Measurements from ENCODE around the gene RASSF5.

The RASSF5 gene

GRCh38 chr1:206565995-206566394, 58.7 kb downstream of the RASSF5 start:
- Histone ChIP-seq H3K4me3 (ENCODE audit: insufficient read depth, low read depth, low read length, poor library complexity, severe bottlenecking) (peak overlapping the region; percentile 24), H3K27ac (ENCODE audit: insufficient read depth, low read length, poor library complexity, severe bottlenecking) (peak overlapping the region; percentile 70), H3K9me3 (ENCODE audit: control insufficient read depth, low read length) (no peaks in the 10 kb centered on the region), H3K4me1 (ENCODE audit: control insufficient read depth, insufficient read depth, low read length, poor library complexity, severe bottlenecking) (peaks cover 97% of the 10 kb centered on the region), H3K27me3 (replicated peaks; ENCODE audit: control insufficient read depth, insufficient read depth, low read length, poor library complexity, severe bottlenecking) (no peaks in the 10 kb centered on the region), H3K36me3 (ENCODE audit: control insufficient read depth, insufficient read depth, low read length) (peaks cover 61% of the 10 kb centered on the region)
- DNase-seq: no peak

GRCh38 chr1:206566999-206567398, 59.7 kb downstream of the RASSF5 start:
- no peak overlapping the region for H3K4me3 ChIP-seq (ENCODE audit: insufficient read depth, low read depth, low read length, poor library complexity, severe bottlenecking)

GRCh38 chr1:206568256-206568655, 60.9 kb downstream of the RASSF5 start:
- H3K36me3 ChIP-seq (ENCODE audit: control insufficient read depth, insufficient read depth, low read length): peaks cover 65% of the 10 kb centered on the region
- peak overlapping the region; percentile 70 for H3K27ac ChIP-seq (ENCODE audit: insufficient read depth, low read length, poor library complexity, severe bottlenecking)
- DNase-seq: no peak
- peak overlapping the region; percentile 35 for H3K4me3 ChIP-seq (ENCODE audit: insufficient read depth, low read depth, low read length, poor library complexity, severe bottlenecking)
- peaks cover 91% of the 10 kb centered on the region for H3K4me1 ChIP-seq (ENCODE audit: control insufficient read depth, insufficient read depth, low read length, poor library complexity, severe bottlenecking)
- H3K9me3 ChIP-seq (ENCODE audit: control insufficient read depth, low read length): no peaks in the 10 kb centered on the region
- no peaks in the 10 kb centered on the region for H3K27me3 ChIP-seq (replicated peaks; ENCODE audit: control insufficient read depth, insufficient read depth, low read length, poor library complexity, severe bottlenecking)

More at GRCh38 chr1:206566999-206567398, 59.7 kb downstream of the RASSF5 start:
- DNase-seq: no peak
- Histone ChIP-seq H3K27me3 (replicated peaks; ENCODE audit: control insufficient read depth, insufficient read depth, low read length, poor library complexity, severe bottlenecking) (no peaks in the 10 kb centered on the region), H3K36me3 (ENCODE audit: control insufficient read depth, insufficient read depth, low read length) (peaks cover 63% of the 10 kb centered on the region), H3K27ac (ENCODE audit: insufficient read depth, low read length, poor library complexity, severe bottlenecking) (peak overlapping the region; percentile 70), H3K4me1 (ENCODE audit: control insufficient read depth, insufficient read depth, low read length, poor library complexity, severe bottlenecking) (peaks cover 96% of the 10 kb centered on the region), H3K9me3 (ENCODE audit: control insufficient read depth, low read length) (no peaks in the 10 kb centered on the region)

- Histone ChIP-seq H3K27ac (ENCODE audit: insufficient read depth, low read length, poor library complexity, severe bottlenecking) (peak overlapping the region; percentile 70), H3K4me3 (ENCODE audit: insufficient read depth, low read depth, low read length, poor library complexity, severe bottlenecking) (peak overlapping the region; percentile 35), H3K27me3 (replicated peaks; ENCODE audit: control insufficient read depth, insufficient read depth, low read length, poor library complexity, severe bottlenecking) (no peaks in the 10 kb centered on the region), H3K36me3 (ENCODE audit: control insufficient read depth, insufficient read depth, low read length) (peaks cover 65% of the 10 kb centered on the region), H3K9me3 (ENCODE audit: control insufficient read depth, low read length) (no peaks in the 10 kb centered on the region), H3K4me1 (ENCODE audit: control insufficient read depth, insufficient read depth, low read length, poor library complexity, severe bottlenecking) (peaks cover 91% of the 10 kb centered on the region)
- DNase-seq: no peak
Measured at GRCh38 chr1:206568779-206569352, 61.5 kb downstream of the RASSF5 start.

GRCh38 chr1:206569556-206569955, 62.2 kb downstream of the RASSF5 start:
- Histone ChIP-seq H3K27me3 (replicated peaks; ENCODE audit: control insufficient read depth, insufficient read depth, low read length, poor library complexity, severe bottlenecking) (no peaks in the 10 kb centered on the region), H3K4me3 (ENCODE audit: insufficient read depth, low read depth, low read length, poor library complexity, severe bottlenecking) (no peak overlapping the region), H3K4me1 (ENCODE audit: control insufficient read depth, insufficient read depth, low read length, poor library complexity, severe bottlenecking) (peaks cover 91% of the 10 kb centered on the region), H3K36me3 (ENCODE audit: control insufficient read depth, insufficient read depth, low read length) (peaks cover 58% of the 10 kb centered on the region), H3K9me3 (ENCODE audit: control insufficient read depth, low read length) (no peaks in the 10 kb centered on the region), H3K27ac (ENCODE audit: insufficient read depth, low read length, poor library complexity, severe bottlenecking) (peak overlapping the region; percentile 70)
- no peak for DNase-seq

- Histone ChIP-seq H3K27ac (ENCODE audit: insufficient read depth, low read length, poor library complexity, severe bottlenecking) (peak overlapping the region; percentile 70), H3K9me3 (ENCODE audit: control insufficient read depth, low read length) (no peaks in the 10 kb centered on the region), H3K36me3 (ENCODE audit: control insufficient read depth, insufficient read depth, low read length) (peaks cover 51% of the 10 kb centered on the region), H3K4me3 (ENCODE audit: insufficient read depth, low read depth, low read length, poor library complexity, severe bottlenecking) (no peak overlapping the region), H3K27me3 (replicated peaks; ENCODE audit: control insufficient read depth, insufficient read depth, low read length, poor library complexity, severe bottlenecking) (no peaks in the 10 kb centered on the region), H3K4me1 (ENCODE audit: control insufficient read depth, insufficient read depth, low read length, poor library complexity, severe bottlenecking) (peaks cover 86% of the 10 kb centered on the region)
- no peak for DNase-seq
Measured at GRCh38 chr1:206570529-206570928, 63.2 kb downstream of the RASSF5 start.

GRCh38 chr1:206572835-206573234, 65.5 kb downstream of the RASSF5 start:
- Histone ChIP-seq H3K9me3 (ENCODE audit: control insufficient read depth, low read length) (no peaks in the 10 kb centered on the region), H3K4me3 (ENCODE audit: insufficient read depth, low read depth, low read length, poor library complexity, severe bottlenecking) (no peak overlapping the region), H3K27ac (ENCODE audit: insufficient read depth, low read length, poor library complexity, severe bottlenecking) (peak overlapping the region; percentile 35), H3K4me1 (ENCODE audit: control insufficient read depth, insufficient read depth, low read length, poor library complexity, severe bottlenecking) (peaks cover 86% of the 10 kb centered on the region), H3K27me3 (replicated peaks; ENCODE audit: control insufficient read depth, insufficient read depth, low read length, poor library complexity, severe bottlenecking) (no peaks in the 10 kb centered on the region), H3K36me3 (ENCODE audit: control insufficient read depth, insufficient read depth, low read length) (peaks cover 33% of the 10 kb centered on the region)
- no peak for DNase-seq

- Histone ChIP-seq H3K4me3 (ENCODE audit: insufficient read depth, low read depth, low read length, poor library complexity, severe bottlenecking) (no peak overlapping the region), H3K4me1 (ENCODE audit: control insufficient read depth, insufficient read depth, low read length, poor library complexity, severe bottlenecking) (peaks cover 82% of the 10 kb centered on the region), H3K27ac (ENCODE audit: insufficient read depth, low read length, poor library complexity, severe bottlenecking) (peak overlapping the region; percentile 29), H3K27me3 (replicated peaks; ENCODE audit: control insufficient read depth, insufficient read depth, low read length, poor library complexity, severe bottlenecking) (no peaks in the 10 kb centered on the region), H3K36me3 (ENCODE audit: control insufficient read depth, insufficient read depth, low read length) (peaks cover 28% of the 10 kb centered on the region), H3K9me3 (ENCODE audit: control insufficient read depth, low read length) (no peaks in the 10 kb centered on the region)
- DNase-seq: no peak
Measured at GRCh38 chr1:206573319-206573718, 66.0 kb downstream of the RASSF5 start.

- Histone ChIP-seq H3K4me3 (ENCODE audit: insufficient read depth, low read depth, low read length, poor library complexity, severe bottlenecking) (no peak overlapping the region), H3K36me3 (ENCODE audit: control insufficient read depth, insufficient read depth, low read length) (peaks cover 28% of the 10 kb centered on the region), H3K4me1 (ENCODE audit: control insufficient read depth, insufficient read depth, low read length, poor library complexity, severe bottlenecking) (peaks cover 82% of the 10 kb centered on the region), H3K9me3 (ENCODE audit: control insufficient read depth, low read length) (no peaks in the 10 kb centered on the region), H3K27me3 (replicated peaks; ENCODE audit: control insufficient read depth, insufficient read depth, low read length, poor library complexity, severe bottlenecking) (no peaks in the 10 kb centered on the region), H3K27ac (ENCODE audit: insufficient read depth, low read length, poor library complexity, severe bottlenecking) (peak overlapping the region; percentile 93)
- DNase-seq: no peak
Measured at GRCh38 chr1:206573762-206574161, 66.4 kb downstream of the RASSF5 start.

- H3K27ac ChIP-seq (ENCODE audit: insufficient read depth, low read length, poor library complexity, severe bottlenecking): peak overlapping the region; percentile 93
Measured at GRCh38 chr1:206575165-206575893, 68.0 kb downstream of the RASSF5 start.

More at GRCh38 chr1:206575165-206575893, 68.0 kb downstream of the RASSF5 start:
- Histone ChIP-seq H3K9me3 (ENCODE audit: control insufficient read depth, low read length) (no peaks in the 10 kb centered on the region), H3K4me1 (ENCODE audit: control insufficient read depth, insufficient read depth, low read length, poor library complexity, severe bottlenecking) (peaks cover 82% of the 10 kb centered on the region), H3K4me3 (ENCODE audit: insufficient read depth, low read depth, low read length, poor library complexity, severe bottlenecking) (peak overlapping the region; percentile 11), H3K27me3 (replicated peaks; ENCODE audit: control insufficient read depth, insufficient read depth, low read length, poor library complexity, severe bottlenecking) (no peaks in the 10 kb centered on the region), H3K36me3 (ENCODE audit: control insufficient read depth, insufficient read depth, low read length) (peaks cover 24% of the 10 kb centered on the region)
- peak in 2 of 3 donors; percentile 42 to 43 for DNase-seq

Measured in effector memory CD4-positive, alpha-beta T cell (primary cell).